ENCODE measurements around the gene GMDS. TPM values are rescaled to one million over a fixed set of nuclear protein-coding genes. Genes with fewer than 3 reads are reported as not detected.

GMDS gene
- total RNA-seq, 1 experiment from 2014 or later, result 35.0 TPM

- no peak for TF ChIP-seq FOXK1 (CRISPR knock-in tag; IDR thresholded peaks at IDR 0.05)
- no peak for TF ChIP-seq SMAD4 (CRISPR knock-in tag; IDR thresholded peaks at IDR 0.05)
- no peak for TF ChIP-seq TCF7 (CRISPR knock-in tag; IDR thresholded peaks at IDR 0.05; ENCODE audit: low read depth)
- no peak for TF ChIP-seq OVOL2 (CRISPR knock-in tag; IDR thresholded peaks at IDR 0.05; ENCODE audit: borderline replicate concordance)
- no peak for TF ChIP-seq AR (CRISPR knock-in tag; IDR thresholded peaks at IDR 0.05)
- TF ChIP-seq, protein P1, sequence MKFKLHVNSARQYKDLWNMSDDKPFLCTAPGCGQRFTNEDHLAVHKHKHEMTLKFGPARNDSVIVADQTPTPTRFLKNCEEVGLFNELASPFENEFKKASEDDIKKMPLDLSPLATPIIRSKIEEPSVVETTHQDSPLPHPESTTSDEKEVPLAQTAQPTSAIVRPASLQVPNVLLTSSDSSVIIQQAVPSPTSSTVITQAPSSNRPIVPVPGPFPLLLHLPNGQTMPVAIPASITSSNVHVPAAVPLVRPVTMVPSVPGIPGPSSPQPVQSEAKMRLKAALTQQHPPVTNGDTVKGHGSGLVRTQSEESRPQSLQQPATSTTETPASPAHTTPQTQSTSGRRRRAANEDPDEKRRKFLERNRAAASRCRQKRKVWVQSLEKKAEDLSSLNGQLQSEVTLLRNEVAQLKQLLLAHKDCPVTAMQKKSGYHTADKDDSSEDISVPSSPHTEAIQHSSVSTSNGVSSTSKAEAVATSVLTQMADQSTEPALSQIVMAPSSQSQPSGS (CRISPR knock-in tag; IDR thresholded peaks at IDR 0.05; ENCODE audit: borderline replicate concordance, low read depth), result no peak
- no peak for TF ChIP-seq JAZF1 (CRISPR knock-in tag; IDR thresholded peaks at IDR 0.05)
- TF ChIP-seq ZNF532 (CRISPR knock-in tag; IDR thresholded peaks at IDR 0.05; ENCODE audit: borderline replicate concordance), result no peak
- no peak for TF ChIP-seq GRHL2 (CRISPR knock-in tag; IDR thresholded peaks at IDR 0.05; ENCODE audit: insufficient replicate concordance, severe bottlenecking)
- no peak for TF ChIP-seq CTCF (IDR thresholded peaks at IDR 0.05)
- TF ChIP-seq NFE2L1 (CRISPR knock-in tag; IDR thresholded peaks at IDR 0.05), result no peak
- no peak for TF ChIP-seq ZNF138 (CRISPR knock-in tag; conservative IDR thresholded peaks at IDR 0.05)
Measured at GRCh38 chr6:2144210-2144609, 101.2 kb downstream of the GMDS start (continued).

DNA sequence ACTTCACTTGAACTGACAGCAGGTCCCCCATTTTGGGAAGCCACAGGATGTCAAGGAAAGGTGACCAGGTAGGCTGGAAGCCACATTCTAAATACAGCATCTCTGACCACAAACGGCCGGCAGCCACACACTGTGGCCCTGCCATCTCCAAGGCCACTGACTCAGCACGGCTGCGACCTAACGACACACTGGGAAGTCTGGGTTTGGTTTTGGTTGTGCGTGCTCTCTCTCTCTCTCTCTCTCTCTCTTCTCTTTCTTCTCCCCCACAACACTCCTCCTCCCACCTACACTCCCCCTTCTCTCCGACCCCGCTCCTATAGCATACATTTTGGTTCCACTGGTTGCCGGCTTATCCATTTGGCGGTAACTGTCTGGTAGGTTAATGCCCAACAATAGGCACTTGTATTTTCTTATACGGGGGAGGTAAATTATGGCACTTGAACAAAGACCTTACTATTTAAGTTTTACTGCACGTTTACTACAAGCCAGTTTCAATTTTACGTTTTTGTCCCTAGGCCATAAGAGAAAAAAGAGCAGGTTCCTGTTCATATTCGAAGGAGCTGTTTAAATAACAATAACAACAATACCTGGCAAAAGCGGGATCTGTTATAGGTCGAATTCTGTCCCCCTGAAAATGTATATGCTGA lies 103.6 kb downstream of the GMDS start:
- ChIA-PET POLR2A (no interaction called here), CTCF (interaction anchor here (1.2 to 1.5 kb wide), 3 partner anchors 9 to 67 kb away, joined by 3 to 6 read pairs (median 4); no protein-coding TSS in a partner anchor)
- H3K4me1 Mint-ChIP-seq, result peaks cover 34% of the 10 kb centered on the region
- DNase-seq (ENCODE audit: low spot score) (no peak), ATAC-seq (peak; percentile 31; the same call in 1 of the 2 replicates)
- no peaks in the 10 kb centered on the region for H3K36me3 Mint-ChIP-seq
- H3K4me3 Mint-ChIP-seq, result no peak overlapping the region
- H3K27ac Mint-ChIP-seq, result peak overlapping the region; percentile 36
- no peak for TF ChIP-seq FOXJ3 (CRISPR knock-in tag; IDR thresholded peaks at IDR 0.05; ENCODE audit: borderline replicate concordance)
- TF ChIP-seq ZNF138 (CRISPR knock-in tag; conservative IDR thresholded peaks at IDR 0.05), result no peak
- TF ChIP-seq ATF3 (CRISPR knock-in tag; conservative IDR thresholded peaks at IDR 0.05), result no peak
- no peaks in the 10 kb centered on the region; the same call in 1 of the 2 replicates for H3K9me3 Mint-ChIP-seq
- H3K27me3 Mint-ChIP-seq (ENCODE audit: low read depth), result no peaks in the 10 kb centered on the region

All from WTC11 (cell line).